Measurements from ENCODE around the gene NHSL2.

DNA sequence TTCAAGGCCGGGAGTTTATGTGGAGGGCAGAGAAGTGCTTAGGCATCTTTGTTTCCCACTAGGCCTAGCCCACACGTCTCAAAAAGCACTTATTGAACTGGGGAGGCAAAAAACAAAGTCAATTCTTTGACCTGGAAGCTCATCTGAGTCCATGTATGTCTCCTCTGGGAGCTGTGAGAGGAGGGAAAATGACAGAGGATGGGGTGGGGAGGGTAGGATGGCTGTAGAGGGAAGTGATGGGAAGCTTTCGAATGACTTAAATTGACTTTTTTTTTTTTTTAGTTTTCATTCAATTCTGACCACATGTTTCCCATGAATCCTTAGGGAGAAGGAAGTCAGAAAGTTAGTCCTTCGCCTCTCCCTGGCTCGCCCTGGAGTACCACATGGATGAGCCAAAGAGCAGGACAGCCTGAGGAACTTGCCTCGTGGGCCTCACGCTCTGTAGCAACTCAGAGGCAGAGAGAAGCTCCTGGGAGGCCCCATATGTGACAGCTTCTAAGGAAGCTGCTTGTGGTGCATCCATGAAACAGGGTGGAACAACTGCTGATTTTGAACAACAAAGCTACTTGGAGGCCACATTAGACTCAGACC is 45.0 kb downstream of the NHSL2 start:
- TF ChIP-seq, protein P1, sequence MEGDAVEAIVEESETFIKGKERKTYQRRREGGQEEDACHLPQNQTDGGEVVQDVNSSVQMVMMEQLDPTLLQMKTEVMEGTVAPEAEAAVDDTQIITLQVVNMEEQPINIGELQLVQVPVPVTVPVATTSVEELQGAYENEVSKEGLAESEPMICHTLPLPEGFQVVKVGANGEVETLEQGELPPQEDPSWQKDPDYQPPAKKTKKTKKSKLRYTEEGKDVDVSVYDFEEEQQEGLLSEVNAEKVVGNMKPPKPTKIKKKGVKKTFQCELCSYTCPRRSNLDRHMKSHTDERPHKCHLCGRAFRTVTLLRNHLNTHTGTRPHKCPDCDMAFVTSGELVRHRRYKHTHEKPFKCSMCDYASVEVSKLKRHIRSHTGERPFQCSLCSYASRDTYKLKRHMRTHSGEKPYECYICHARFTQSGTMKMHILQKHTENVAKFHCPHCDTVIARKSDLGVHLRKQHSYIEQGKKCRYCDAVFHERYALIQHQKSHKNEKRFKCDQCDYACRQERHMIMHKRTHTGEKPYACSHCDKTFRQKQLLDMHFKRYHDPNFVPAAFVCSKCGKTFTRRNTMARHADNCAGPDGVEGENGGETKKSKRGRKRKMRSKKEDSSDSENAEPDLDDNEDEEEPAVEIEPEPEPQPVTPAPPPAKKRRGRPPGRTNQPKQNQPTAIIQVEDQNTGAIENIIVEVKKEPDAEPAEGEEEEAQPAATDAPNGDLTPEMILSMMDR (conservative IDR thresholded peaks at IDR 0.05 in 1 of 2, IDR thresholded peaks at IDR 0.05 in 1 of 2; ENCODE audit: extremely low read depth in 1 of 2, insufficient read depth in 1 of 2, low read depth in 1 of 2, low read length in 2 of 2) = no peak
- no peak for TF ChIP-seq EZH2 (IDR thresholded peaks at IDR 0.05; ENCODE audit: borderline replicate concordance, low read length)
